ENCODE measurements around the gene SRSF8.

DNA sequence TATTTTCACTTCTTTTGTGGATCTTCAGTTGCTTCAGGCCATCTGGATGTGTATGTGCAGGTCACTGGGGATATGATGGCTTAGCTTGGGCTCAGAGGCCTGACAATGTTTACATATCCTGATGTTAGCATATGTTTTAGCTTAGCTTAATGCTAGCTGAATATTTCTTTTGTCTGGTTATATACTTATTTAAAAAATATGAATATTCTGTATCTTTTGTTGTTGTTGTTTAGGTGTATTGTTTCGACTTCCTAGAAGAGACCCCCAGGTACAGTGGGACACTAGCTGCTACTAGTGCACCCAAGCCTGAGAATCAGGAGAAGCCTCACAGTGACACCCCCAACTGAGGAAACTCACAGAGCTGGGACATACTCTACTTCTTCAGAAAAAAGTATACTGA is 41.8 kb upstream of the SRSF8 start, which contains the start of gene KDM4E:
- no peak for TF ChIP-seq CTCF (conservative IDR thresholded peaks at IDR 0.05)
- TF ChIP-seq EZH2 (IDR thresholded peaks at IDR 0.05; ENCODE audit: low read depth), result no peak

All from PC-9 (cell line).